GM23338 (cell line): ENCODE data around the gene EPAS1. TPM values are rescaled to one million over a fixed set of nuclear protein-coding genes. Genes with fewer than 3 reads are reported as not detected.
A peak's percentile ranks its signal among the peaks of the same experiment; 100 is the strongest.

ENCODE experiments used
- ATAC-seq: fragments of 200-7000 bp; cut with Tn5 transposase; 3 replicates; pipeline ENCODE4 v1.9.1; 2020
- DNase-seq: peaks from one replicate; pipeline ENCODE4 v3.0.0-alpha.2; 2015; ENCODE audit warnings: low spot score
- H2AFZ ChIP-seq: fragments of 200-600 bp; sonication (generic); 2 replicates; pipeline ENCODE4 v1.8.0; 2016; ENCODE audit warnings: antibody characterized with exemption, mild to moderate bottlenecking, moderate library complexity
- H3F3A ChIP-seq: fragments of 200-600 bp; sonication (generic); replicated peaks from 2 replicates; pipeline ENCODE4 v1.8.0; 2017; ENCODE audit warnings: antibody characterized with exemption, mixed run types, low read depth
- H3K27ac ChIP-seq: fragments of 200-600 bp; sonication (generic); 2 replicates; pipeline ENCODE4 v1.6.1; 2016; ENCODE audit warnings: low read depth
- H3K27me3 ChIP-seq: fragments of 200-600 bp; sonication (generic); 2 replicates; pipeline ENCODE4 v1.8.0; 2016; ENCODE audit warnings: mild to moderate bottlenecking, mixed run types, moderate library complexity; ENCODE audit not compliant: insufficient read depth
- H3K36me3 ChIP-seq: fragments of 200-600 bp; sonication (generic); 2 replicates; pipeline ENCODE4 v1.8.0; 2016; ENCODE audit warnings: mild to moderate bottlenecking; ENCODE audit not compliant: insufficient read depth
- H3K4me1 ChIP-seq: fragments of 200-600 bp; sonication (generic); 2 replicates; pipeline ENCODE4 v1.8.0; 2016; ENCODE audit warnings: mild to moderate bottlenecking, moderate library complexity; ENCODE audit not compliant: insufficient read depth
- H3K4me2 ChIP-seq: fragments of 200-600 bp; sonication (generic); 2 replicates; pipeline ENCODE4 v1.7.1; 2017; ENCODE audit warnings: mixed run types
- H3K4me3 ChIP-seq: fragments of 200-600 bp; sonication (generic); 2 replicates; pipeline ENCODE4 v1.6.1; 2016; ENCODE audit warnings: mixed run types
- H3K79me2 ChIP-seq: fragments of 200-600 bp; sonication (generic); replicated peaks from 2 replicates; pipeline ENCODE4 v1.8.0; 2017; ENCODE audit warnings: mild to moderate bottlenecking; ENCODE audit not compliant: insufficient read depth
- H3K9me2 ChIP-seq: fragments of 200-600 bp; sonication (generic); 2 replicates; pipeline ENCODE4 v1.8.0; 2017; ENCODE audit not compliant: insufficient read depth
- H4K20me1 ChIP-seq: fragments of 200-600 bp; sonication (generic); replicated peaks from 2 replicates; pipeline ENCODE4 v1.8.0; 2017; ENCODE audit warnings: mild to moderate bottlenecking; ENCODE audit not compliant: insufficient read depth
- H3K27ac Mint-ChIP-seq: 2 replicates; pipeline ENCODE4 v1.8.0; 2020; ENCODE audit warnings: inconsistent platforms, mild to moderate bottlenecking, moderate library complexity, mixed read lengths
- H3K27me3 Mint-ChIP-seq: 3 replicates; pipeline ENCODE4 v1.8.0; 2022; ENCODE audit warnings: low read depth, mild to moderate bottlenecking, moderate library complexity, mixed read lengths, inconsistent platforms; ENCODE audit not compliant: insufficient read depth, poor library complexity
- H3K36me3 Mint-ChIP-seq: 3 replicates; pipeline ENCODE4 v1.8.0; 2021; ENCODE audit warnings: low read depth, mild to moderate bottlenecking, inconsistent platforms, moderate library complexity, mixed read lengths
- H3K4me1 Mint-ChIP-seq: 3 replicates; pipeline ENCODE4 v1.8.0; 2020; ENCODE audit warnings: mild to moderate bottlenecking, inconsistent platforms, mixed read lengths
- H3K4me3 Mint-ChIP-seq: 3 replicates; pipeline ENCODE4 v1.8.0; 2021; ENCODE audit warnings: moderate library complexity, mild to moderate bottlenecking, inconsistent platforms, mixed read lengths
- H3K9me3 Mint-ChIP-seq: 3 replicates; pipeline ENCODE4 v1.8.0; 2020; ENCODE audit warnings: moderate library complexity, mild to moderate bottlenecking, inconsistent platforms, mixed read lengths
- CREB1 ChIP-seq: fragments of 250-450 bp; sonication (Bioruptor Pico); IDR thresholded peaks from 2 replicates; pipeline ENCODE4 v1.5.0; 2020; ENCODE audit warnings: low read depth, mild to moderate bottlenecking, moderate library complexity
- EZH2 ChIP-seq: fragments of 200-600 bp; sonication (generic); IDR thresholded peaks from one replicate; pipeline ENCODE4 v1.8.0; 2017; ENCODE audit warnings: antibody characterized with exemption, mild to moderate bottlenecking, low read depth; ENCODE audit not compliant: unreplicated experiment
- STAT1 ChIP-seq: IDR thresholded peaks from one replicate; pipeline ENCODE4 v1.6.1; 2016; ENCODE audit warnings: antibody characterized with exemption; ENCODE audit not compliant: unreplicated experiment
- ZNF114 ChIP-seq: fragments of 250-450 bp; sonication (Bioruptor Pico); IDR thresholded peaks from 2 replicates; pipeline ENCODE4 v1.5.0; 2020; ENCODE audit warnings: mild to moderate bottlenecking, moderate library complexity
- ZNF331 ChIP-seq: fragments of 250-450 bp; sonication (Bioruptor Pico); IDR thresholded peaks from 2 replicates; pipeline ENCODE4 v1.5.0; 2020; ENCODE audit warnings: low read depth, mild to moderate bottlenecking, moderate library complexity
- ZNF462 ChIP-seq: fragments of 250-450 bp; sonication (Bioruptor Pico); IDR thresholded peaks from 2 replicates; pipeline ENCODE4 v1.5.0; 2020; ENCODE audit warnings: mild to moderate bottlenecking, moderate library complexity
- polyA plus RNA-seq: library from polyadenylated mRNA; unstranded; fragments of >200 nt; fragmentation: Nextera tagmentation; extraction: Ambion mirVana; gene quantifications from 2 replicates; pipeline ENCODE4 v1.2.1, GENCODE V29; 2016
- total RNA-seq: library from RNA; depleted of rRNA; stranded (reverse); fragments of >200 nt; shearing (Covaris generic); gene quantifications from 2 replicates; pipeline ENCODE4 v1.2.3, GENCODE V29; 2014

The EPAS1 gene
- total and polyA plus RNA-seq, 2 experiments from 2014 or later, result 0.68 to 5.4 TPM

- TF ChIP-seq ZNF462 (CRISPR knock-in tag) (no peak), ZNF114 (no peak), STAT1 (no peak)
Observed at GRCh38 chr2:46431481-46432235, 134.5 kb downstream of the EPAS1 start (continued).

- DNase-seq, result peak; percentile 10
- Mint-ChIP-seq H3K4me1 (peaks cover 4% of the 10 kb centered on the region; the same call in 2 of the 3 replicates), H3K27ac (no peak overlapping the region), H3K4me3 (no peak overlapping the region), H3K36me3 (no peaks in the 10 kb centered on the region), H3K9me3 (no peaks in the 10 kb centered on the region), H3K27me3 (peaks cover 2% of the 10 kb centered on the region)
- Histone ChIP-seq H3K4me3 (no peak overlapping the region), H3F3A (no peaks in the 10 kb centered on the region), H3K4me1 (no peaks in the 10 kb centered on the region; the same call in 1 of the 2 replicates), H3K4me2 (0 out of 2 replicates have a peak overlapping the region, but pooled peaks have one; percentile 22), H3K27ac (no peak overlapping the region), H3K79me2 (no peaks in the 10 kb centered on the region), H3K9me2 (peaks cover 29% of the 10 kb centered on the region), H3K36me3 (no peaks in the 10 kb centered on the region), H3K27me3 (no peaks in the 10 kb centered on the region), H2AFZ (no peak overlapping the region), H4K20me1 (no peaks in the 10 kb centered on the region)
- peak; percentile 72 for ATAC-seq
- TF ChIP-seq CREB1 (no peak), EZH2 (no peak), ZNF331 (CRISPR knock-in tag) (no peak), ZNF462 (CRISPR knock-in tag) (peak; percentile 71; the same call in 1 of the 2 replicates)
Observed at GRCh38 chr2:46434851-46435273, 137.7 kb downstream of the EPAS1 start.
